Right lung (tissue), 5 donors: ENCODE results near the gene BOD1. TPM values are rescaled to one million over a fixed set of nuclear protein-coding genes. Genes with fewer than 3 reads are reported as not detected.

Source experiments
- DNase-seq, 2 donors: peaks; one replicate each; pipeline ENCODE4 v3.0.0-alpha.2; 2013
- polyA plus RNA-seq, 5 donors: library from polyadenylated mRNA; unstranded; fragments of 120-200 nt; gene quantifications; one replicate each; pipeline versions ENCODE4 v1.2.1 to v1.2.3, GENCODE V29; 2013; ENCODE audit warnings: inconsistent platforms in 1 of 5, low replicate concordance in 1 of 5; ENCODE audit not compliant: insufficient read length in 5 of 5, insufficient read depth in 1 of 5

BOD1 gene
- polyA plus RNA-seq, 5 donors: 113 to 161 (median 127) TPM

GRCh38 chr5:173642895-173643481 is 26.5 kb upstream of the BOD1 start:
- no peak for DNase-seq

DNA sequence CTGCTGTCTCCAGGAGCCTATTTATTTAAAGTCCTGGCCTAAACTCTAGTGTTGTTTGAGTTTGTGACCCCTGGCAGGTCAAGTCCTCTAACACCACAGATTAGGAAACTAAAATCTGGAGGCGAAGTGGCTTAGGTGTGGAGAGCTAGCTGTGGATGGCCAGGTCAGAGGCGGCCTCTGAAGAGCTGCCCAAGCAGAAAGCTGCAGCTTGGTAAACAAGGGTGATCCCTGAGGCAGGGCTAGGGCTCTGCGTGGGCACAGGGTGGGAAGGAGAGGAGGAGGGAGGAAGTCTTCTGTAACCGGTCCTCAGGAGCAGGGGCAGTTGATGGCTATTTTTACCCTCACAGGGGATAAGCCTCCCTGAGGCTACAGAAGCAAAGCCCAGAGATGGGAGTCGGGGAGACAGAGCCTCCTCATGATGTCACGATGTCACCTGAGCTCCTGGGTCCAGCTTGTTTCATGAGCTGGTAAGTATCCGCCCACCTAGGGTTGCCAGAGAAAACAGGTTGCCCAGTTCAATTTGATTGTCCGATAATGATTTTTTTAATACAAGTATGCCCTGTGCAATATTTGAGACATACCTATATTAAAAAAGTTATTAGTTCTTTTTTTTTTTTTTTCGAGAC is 25.9 kb upstream of the BOD1 start:
- DNase-seq: no peak

GRCh38 chr5:173640156-173640804 is 23.8 kb upstream of the BOD1 start:
- DNase-seq: no peak

GRCh38 chr5:173638126-173639040 is 21.9 kb upstream of the BOD1 start:
- DNase-seq: no peak

- no peak for DNase-seq
These were observed 20.9 kb upstream of the BOD1 start for GRCh38 chr5:173637340-173637739.

DNA sequence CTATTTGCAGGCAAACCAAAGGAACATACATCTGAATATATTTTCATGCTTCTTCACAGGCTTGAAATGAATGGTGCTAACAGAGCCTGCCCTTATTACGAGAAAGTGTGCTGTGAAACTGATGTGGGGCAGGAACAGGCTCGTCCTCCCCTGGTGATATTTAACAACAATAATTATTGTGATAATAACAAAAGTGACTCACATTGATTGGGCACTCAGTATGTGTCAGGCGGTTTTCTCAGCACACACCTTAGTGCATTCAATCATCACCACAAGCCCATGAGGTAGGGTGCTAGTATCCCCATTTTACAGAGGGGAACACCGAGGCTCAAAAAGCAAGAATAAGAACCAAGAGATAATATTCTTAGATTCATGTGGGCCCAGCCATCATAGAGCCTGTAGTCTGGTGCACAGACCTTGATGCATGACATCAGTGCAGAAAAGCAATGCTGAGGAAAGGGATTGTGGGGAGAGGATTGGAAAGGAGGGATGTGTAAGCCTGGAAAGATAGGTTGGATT is 18.1 kb upstream of the BOD1 start:
- no peak for DNase-seq

- no peak for DNase-seq
These were observed 16.9 kb upstream of the BOD1 start for GRCh38 chr5:173633304-173633703.

- no peak for DNase-seq
These were observed 15.0 kb upstream of the BOD1 start for GRCh38 chr5:173631478-173631877.

GRCh38 chr5:173630724-173631365 is 14.4 kb upstream of the BOD1 start:
- DNase-seq: no peak

DNA sequence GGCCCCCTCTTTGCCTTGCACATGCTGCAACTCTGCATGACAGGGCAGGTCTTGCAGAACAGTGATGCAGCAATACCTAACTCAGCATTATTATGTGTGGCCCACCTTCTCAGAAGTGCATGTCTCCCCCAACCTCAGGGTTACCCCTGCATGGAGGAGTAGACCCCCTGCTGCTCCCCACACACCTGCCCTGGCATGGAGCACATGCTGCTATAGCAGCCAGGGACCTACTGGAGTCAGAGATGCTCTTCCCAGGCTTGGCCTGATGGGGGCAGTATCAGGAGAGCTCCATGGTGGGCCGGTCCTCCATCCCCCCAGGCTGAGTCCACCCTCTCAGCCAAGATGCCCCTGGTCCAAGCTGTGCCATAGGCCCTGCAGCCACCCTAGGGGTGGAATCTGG is 13.2 kb upstream of the BOD1 start:
- no peak for DNase-seq

DNA sequence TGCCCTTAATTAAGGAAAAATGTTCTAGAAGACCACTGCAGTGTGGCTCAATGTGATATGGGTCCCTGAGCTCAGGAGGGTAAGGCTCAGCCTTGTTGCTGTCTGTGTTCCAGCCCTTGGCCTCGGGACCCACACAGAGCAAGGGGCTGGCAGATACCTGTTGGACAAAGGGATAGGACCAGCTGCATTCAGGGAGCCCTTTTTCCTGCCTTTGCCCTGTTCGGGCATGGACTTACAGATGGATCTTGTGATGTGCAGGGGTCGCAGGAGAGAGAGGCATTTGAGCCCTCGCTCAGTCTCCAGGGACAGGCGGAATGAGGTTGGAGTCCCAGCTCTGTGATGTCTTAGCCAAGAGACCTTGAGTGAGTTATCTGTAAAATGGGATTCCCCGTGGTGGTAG is 12.1 kb upstream of the BOD1 start:
- DNase-seq: no peak

GRCh38 chr5:173627860-173628392 is 11.5 kb upstream of the BOD1 start:
- no peak for DNase-seq

- DNase-seq: no peak
These were observed 10.8 kb upstream of the BOD1 start for GRCh38 chr5:173627271-173627670.

- no peak for DNase-seq
These were observed 10.0 kb upstream of the BOD1 start for GRCh38 chr5:173626505-173626820.

DNA sequence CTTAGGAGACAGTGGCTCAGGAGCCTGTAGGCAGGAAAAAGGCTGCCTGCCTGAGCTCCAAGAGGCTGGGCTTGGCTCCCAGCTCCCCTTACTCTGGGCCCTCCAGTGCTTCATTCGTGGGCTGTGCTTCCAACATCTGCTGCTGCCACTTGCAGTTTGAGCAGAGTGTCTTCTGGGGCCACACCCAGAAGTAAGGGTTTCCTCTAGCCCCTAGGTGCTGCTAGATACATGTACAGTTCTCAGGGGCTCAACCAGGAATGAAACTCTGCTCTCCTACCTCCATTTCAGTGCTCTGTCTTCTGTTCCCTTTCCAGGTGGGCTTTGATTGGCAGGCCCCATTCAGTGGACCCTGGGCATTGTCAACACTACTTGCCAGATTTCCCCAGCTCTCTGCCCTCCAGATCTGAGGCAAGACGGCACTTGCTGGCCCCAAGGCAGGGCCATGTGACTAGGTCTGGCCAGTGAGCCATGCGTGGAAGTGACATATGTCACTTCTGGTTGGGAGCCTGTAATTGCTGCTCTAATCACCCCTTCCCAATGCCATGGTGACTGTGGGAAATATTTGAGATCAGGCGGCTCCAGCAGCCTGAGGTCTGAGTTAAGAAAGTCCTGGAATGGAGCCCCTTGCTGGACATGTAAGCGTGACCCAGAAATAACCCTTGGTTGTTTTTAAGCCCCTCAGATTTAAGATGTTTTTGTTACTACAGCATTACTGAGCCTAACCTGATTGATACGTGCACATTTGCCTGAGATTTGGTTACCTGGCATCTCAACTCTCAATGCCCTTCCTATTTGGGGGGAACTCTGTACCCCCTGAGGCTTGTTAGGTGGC is 9.4 kb upstream of the BOD1 start:
- no peak for DNase-seq

- no peak for DNase-seq
These were observed 8.8 kb upstream of the BOD1 start for GRCh38 chr5:173625261-173625660.

DNA sequence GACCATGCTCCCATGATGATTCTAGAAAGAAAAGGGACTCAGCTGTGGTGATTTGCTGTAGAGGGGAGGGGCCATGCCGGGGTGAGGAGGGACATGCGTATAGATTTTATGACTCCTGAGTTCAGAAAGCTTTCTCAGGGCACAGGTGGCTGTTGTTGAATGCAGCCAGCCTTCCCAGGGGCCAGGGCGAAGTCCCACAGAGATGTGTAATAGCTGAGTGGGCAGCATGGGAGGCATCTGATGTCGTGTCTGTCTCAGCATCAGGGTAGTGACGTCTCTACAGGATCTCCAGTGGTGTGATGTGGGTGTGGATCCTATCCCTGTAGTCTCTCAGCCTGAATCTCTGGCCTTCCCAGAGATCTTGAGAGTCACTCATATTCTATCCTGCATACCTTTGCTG is 7.8 kb upstream of the BOD1 start:
- DNase-seq: no peak

DNA sequence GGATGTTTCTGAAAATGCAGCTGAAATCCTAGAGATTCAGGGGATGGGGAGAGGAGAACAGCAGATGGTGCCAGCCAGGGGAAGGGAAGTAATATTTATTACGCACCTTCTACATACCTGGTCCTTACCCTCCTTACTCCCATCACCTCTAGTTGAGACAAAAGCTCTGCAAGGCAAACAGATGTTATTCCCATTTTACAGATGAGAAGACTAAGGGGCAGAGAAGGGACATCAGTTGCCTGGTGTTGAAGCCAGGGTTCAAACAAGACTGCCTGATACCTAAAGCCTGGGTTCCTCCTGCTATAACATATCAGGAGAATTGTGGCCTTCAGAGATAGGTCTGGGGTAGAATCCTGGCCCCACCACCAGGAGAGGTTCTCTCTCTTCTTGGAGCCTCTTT is 7.3 kb upstream of the BOD1 start:
- no peak for DNase-seq

- DNase-seq: no peak
These were observed 6.9 kb upstream of the BOD1 start for GRCh38 chr5:173623296-173623771.
